Activated effector memory CD4-positive, alpha-beta T cell treated with anti-CD3 and anti-CD28 coated beads, Interleukin-2, amount 50 U/mL, for 16 hours (primary cell): ENCODE results near the gene CUBN.
A peak's percentile ranks its signal among the peaks of the same experiment; 100 is the strongest.

ENCODE experiments used
- DNase-seq: peaks from one replicate; pipeline ENCODE4 v3.0.0-alpha.2; 2020

The CUBN gene

GRCh38 chr10:16984242-16984641 lies 145.4 kb downstream of the CUBN start:
- no peak for DNase-seq

DNA sequence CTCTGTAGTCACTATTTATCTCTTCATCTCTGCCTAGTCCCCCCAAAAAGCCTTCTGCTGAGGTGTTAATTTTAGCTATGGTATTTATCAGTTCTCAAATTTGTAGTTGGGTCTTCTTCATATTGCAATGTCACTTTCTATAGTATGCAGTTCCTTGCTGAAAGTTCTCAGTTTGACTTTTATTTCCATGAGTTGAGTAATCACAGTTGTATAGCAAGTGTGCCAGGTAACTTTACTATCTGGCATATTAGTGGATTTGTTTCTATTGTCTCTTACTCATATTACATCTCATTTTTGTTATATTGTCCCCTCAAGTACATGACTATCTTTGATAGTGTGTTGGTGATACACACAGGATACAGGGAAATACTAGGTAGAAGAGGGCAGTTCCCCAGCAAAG lies 152.8 kb downstream of the CUBN start:
- no peak for DNase-seq

DNA sequence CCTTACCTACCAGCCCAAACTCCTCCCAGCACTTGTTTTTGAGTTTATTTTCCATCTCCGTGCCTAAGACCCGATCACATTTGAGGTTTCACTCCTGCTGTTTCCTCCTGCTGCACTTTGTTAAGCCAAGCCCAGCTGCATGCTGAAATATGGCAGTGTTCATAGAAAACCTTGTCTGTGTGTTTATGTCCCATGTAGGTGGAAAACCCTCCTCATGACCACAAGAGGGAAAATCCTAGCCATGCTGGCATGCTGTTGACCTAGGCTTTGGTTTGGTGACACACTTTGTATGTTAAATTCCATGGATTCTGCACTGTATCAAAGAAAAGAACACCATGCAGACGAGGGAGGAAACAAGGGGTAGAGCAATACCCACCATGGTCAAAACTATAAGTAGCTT lies 154.4 kb downstream of the CUBN start:
- DNase-seq: no peak

DNA sequence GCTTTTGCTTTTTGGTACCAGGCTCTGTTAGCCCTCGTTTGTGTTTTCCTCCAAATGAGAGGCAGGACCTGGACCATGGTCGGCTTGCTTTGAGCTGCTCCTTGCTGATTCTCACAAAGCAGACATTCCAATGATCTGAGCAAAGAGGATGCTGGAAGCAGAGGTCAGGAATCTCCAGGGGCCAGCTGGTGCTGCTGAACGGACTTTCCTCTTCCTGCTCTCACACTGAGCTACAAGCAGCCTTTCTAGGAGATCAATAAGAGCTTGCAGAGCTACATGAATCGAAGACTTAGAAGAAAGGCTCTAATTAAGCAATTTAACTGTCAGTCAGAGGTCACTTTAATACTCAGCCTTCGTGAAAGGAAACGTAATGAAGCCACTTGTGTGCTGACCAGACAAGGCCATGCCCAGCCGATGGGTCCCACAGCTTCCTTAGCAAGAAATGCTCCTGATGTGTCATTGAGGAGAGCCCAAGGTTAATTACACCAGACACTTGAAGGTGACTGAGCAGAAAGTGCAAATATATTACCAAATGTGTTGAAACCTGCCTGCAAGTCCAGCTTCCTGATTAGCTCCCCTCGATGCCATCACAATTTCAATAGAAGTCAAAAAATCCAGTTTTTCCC lies 161.1 kb downstream of the CUBN start:
- no peak for DNase-seq

DNA sequence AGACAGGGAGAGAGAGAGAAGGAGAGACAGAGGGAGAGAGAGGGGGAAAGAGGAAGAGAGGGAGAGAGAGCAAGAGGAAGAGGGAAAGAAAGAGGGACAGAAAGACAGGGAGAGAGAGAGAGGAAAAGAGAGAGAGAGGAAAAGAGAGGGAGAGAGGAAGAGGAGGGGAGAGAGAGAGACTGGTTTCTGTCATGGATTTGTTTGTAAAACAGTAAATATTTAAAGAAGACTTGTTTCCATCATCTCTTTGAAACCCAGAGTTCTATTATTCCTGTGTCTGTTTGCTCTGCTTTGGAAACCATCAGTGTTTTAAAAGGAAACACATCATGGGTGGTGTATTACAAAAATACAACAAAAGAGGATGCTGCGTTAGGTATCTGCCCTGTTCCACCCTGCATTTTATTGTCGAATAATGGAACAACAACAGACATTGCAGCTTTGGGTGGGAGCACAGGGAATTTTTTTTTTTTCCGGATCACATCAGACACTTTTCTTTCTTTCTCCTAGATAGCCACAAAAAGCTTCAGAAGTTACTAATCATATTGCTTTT lies 161.7 kb downstream of the CUBN start:
- DNase-seq: no peak

DNA sequence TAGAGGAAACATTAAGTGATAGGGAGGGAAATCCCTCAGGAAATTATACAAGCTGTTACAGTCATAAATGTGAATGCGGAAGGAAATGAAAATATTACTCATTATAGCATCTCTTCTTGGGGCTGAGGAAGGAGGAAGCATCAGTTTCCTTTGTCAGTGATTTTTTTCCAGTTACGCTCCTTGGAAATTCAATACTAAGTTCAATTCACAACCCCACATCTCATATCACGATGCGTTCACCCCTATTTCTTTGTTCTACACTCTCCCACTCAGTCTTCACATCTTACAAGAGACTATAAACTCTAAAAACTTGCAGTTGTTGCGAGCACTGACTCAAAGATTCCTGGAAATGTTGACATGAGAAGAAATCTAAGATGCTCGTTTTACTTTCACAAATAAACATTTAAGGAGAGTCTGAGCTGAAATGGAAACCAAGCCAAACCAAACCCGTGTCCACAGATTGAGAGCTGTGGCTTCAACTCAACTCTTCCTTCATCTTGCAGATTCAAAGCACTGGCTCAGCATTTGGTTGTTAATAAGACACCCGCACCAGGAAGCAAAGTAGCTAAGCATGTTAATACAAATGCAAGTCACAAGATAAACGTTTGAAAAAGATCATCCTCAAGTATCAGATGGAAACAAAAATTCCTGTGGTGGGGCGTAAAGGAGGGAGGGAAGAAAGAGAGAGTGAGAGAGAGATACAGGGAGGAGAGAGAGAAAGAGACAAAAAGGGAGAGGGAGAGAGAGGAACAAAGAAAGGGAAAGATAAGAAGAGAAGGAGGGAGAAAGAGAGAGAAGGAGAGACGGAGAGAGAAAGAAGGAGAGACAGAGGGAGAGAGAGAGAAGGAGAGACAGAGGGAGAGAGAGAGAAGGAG lies 162.4 kb downstream of the CUBN start:
- no peak for DNase-seq

GRCh38 chr10:16965740-16966447 lies 163.7 kb downstream of the CUBN start:
- DNase-seq: no peak

DNA sequence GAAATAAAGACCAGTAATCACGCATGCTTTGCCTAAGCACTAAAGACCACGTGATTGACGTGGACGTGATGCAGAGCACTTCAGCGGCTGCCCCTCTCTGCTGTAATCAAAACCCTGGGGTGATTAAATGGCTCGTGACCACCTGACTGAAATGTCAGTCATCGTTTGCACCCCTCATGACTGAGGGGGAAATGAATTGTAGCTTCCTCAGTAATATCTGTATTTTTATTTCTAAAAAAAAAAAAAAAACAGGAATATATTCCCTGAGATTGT lies 164.3 kb downstream of the CUBN start:
- no peak for DNase-seq

DNA sequence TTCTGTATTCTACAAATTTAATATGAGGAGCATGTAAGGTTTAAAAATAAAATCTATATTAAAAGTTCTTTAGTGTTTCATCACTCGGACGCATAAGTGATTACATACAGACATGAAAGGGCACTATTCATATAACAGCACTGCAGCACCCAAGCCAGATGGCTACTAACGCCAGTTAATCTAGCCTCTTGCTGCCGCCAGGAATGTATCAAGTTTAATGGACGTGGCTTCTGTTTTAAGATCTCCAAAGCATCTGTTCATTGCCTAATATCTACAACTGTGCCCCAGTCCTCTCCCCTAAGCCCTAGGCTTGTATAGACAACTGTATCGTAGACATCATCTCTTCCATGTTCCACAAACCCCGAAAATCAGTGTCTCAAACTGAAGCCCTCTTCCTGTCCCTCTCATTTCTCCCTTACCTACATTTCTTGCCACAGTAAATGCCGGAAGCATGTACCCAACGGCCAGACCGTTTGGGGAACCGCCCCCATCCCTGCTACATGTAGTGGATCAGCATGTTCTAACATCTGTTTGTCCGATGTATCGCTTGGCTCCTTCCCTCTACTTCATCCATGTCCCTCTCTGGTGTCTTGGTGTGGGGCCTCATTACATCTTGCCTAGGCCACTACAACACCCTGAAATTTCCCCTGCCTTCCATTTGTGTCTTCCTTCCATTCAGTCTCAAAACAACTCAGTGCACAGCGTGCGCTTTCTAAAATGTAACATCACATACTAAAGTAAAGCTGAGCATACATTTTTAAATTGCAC lies 164.9 kb downstream of the CUBN start:
- DNase-seq: no peak

- no peak for DNase-seq
Observed at GRCh38 chr10:16960551-16960950, 169.1 kb downstream of the CUBN start.

GRCh38 chr10:16957038-16957437 lies 172.6 kb downstream of the CUBN start:
- no peak for DNase-seq

- no peak for DNase-seq
Observed at GRCh38 chr10:16954280-16955030, 175.2 kb downstream of the CUBN start.

GRCh38 chr10:16953270-16953669 lies 176.3 kb downstream of the CUBN start:
- no peak for DNase-seq

GRCh38 chr10:16952610-16953009 lies 177.0 kb downstream of the CUBN start:
- no peak for DNase-seq

DNA sequence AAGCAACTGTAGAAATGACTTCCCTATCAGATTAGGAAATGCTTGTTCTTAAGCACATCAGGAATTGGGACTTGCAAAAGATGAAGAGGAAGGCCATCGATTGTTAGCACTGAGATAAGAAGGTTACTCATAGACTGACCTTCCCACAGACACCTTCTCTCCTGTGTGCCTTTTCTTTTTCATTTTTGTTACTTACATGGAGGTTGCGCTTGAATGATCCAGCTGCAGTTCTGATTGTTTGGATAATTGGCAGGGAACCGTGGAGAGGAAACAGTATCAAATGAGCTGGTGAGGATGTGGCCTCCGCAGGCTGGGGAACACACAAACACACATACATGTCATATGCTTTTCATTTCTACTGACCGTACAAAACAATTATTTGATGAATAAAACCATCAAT lies 177.5 kb downstream of the CUBN start:
- DNase-seq: no peak

DNA sequence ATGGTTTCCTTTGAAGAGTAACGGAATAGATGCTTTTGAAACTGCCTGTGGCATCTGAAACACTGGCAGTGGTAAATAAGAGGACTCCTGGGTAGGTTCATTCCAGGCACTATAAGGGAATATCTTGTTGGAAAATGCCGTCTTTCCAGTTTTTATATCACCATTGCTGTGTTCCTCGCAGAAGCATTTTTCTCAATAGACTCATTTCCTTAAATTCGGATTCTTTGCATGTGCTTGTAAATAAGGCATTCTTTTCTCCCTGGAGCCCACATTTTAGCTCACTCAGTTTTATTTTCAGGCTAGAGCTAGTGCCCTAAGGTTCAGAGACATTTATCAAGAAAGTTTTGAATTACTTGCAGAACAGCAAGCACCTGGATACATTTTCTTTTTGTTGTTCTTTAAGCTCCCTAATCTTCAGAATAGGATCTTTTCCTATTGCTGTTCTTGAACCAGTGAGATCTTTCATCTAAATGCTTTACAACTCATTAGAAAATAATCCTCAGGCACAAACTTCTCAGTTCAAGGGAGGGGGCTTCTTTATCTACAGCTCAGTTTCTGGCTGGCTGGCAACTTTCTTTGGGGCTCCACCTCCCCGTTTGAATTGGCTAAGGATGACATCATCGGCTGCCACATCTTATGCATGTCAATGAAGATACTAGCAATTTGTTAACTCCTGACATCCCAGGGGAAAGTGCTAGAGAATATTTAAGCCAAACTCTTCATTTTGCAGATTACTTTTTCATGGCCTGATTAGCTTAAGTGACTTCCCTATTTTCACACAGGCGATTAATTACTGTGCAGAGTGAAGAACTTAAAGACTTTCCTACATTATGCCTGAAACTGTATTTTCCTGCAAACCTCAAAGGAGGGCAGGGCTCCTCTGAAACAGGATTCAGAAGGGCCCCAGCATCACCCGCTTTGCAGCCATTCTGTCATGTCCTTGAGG lies 178.7 kb downstream of the CUBN start:
- no peak for DNase-seq

- no peak for DNase-seq
Observed at GRCh38 chr10:16949816-16950215, 179.8 kb downstream of the CUBN start.

DNA sequence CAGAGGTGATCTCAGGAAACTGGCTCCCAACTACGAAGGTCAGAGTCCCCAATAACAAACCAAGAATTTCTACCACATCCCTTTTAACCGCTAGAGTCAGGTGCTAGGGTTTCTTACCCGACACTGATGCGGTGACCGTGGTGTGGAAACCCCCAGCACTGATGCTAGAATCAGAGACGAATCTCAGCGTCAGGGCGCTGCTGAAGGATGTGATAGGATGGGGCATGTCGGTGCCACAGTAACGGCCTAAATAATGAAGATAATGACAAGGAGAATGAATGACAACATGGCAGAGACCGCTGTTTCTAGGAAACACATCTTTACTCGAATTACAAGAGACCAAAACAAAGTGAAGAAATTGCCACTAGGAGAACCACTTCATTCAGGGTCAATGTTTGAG lies 181.2 kb downstream of the CUBN start:
- peak; percentile 77 for DNase-seq

GRCh38 chr10:16947069-16947468 lies 182.5 kb downstream of the CUBN start:
- no peak for DNase-seq

DNA sequence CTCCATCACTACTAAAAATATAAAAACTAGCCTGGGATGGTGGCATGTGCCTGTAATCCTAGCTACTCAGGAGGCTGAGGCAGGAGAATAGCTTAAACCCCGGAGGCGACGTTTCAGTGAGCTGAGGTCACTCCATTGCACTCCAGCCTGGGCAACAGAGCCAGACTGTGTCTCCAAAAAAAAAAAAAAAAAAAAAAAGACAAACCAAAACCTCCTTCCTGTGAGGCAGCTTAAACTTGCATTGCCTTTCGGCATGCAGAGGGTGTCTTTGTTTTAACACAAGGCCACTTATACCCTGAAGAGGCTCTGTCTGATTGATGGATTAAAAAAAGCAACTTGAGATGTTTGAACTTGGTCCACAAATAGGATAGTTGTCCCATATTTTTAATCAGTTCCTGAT lies 184.0 kb downstream of the CUBN start:
- DNase-seq: no peak

DNA sequence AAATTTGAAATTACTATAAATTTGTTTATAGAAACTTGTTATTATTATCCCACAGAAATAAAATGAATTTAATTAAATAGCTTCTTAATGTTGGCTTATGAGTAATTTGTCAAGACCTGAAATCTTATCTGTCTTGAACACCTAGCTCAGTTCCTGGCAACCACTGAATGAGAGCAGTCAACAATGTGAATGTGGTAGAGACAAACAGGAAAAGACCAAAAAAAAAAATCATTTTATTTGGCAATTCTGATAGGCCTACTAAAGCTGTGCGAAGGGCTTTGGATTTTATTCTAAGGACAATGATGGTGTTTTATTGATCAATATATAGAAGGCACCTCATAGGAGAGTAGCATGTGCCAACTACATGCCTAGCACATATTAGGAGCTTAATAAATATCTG lies 184.6 kb downstream of the CUBN start:
- DNase-seq: no peak
